ELR (cell line): Measurements from ENCODE around the gene PLPP3.

Source experiments
- DNase-seq: peaks from one replicate; pipeline ENCODE4 v3.0.0-alpha.2; 2015; ENCODE audit warnings: low read depth

The PLPP3 gene

GRCh38 chr1:56547977-56548376 lies 31.4 kb downstream of the PLPP3 start:
- no peak for DNase-seq

- no peak for DNase-seq
Measured at GRCh38 chr1:56547473-56547872, 31.9 kb downstream of the PLPP3 start.

DNA sequence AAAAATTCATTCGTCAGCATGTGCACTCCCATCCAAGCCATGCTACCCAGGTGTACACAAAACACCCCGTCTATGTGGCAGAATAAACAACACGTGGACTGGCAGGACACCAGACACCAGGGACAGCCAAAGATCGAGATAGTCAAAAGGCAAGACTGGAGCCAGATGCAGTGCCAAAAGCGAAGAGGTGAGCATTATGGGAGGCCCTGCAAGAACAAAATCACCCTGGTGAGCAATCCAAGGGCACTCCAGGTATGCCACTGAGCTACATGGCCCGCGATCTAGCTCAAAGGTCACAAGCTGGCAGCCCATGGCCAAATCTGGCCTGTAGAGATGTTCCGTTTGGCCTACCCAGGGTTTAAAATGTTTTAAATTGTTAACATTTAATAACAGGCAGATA lies 33.7 kb downstream of the PLPP3 start:
- no peak for DNase-seq

DNA sequence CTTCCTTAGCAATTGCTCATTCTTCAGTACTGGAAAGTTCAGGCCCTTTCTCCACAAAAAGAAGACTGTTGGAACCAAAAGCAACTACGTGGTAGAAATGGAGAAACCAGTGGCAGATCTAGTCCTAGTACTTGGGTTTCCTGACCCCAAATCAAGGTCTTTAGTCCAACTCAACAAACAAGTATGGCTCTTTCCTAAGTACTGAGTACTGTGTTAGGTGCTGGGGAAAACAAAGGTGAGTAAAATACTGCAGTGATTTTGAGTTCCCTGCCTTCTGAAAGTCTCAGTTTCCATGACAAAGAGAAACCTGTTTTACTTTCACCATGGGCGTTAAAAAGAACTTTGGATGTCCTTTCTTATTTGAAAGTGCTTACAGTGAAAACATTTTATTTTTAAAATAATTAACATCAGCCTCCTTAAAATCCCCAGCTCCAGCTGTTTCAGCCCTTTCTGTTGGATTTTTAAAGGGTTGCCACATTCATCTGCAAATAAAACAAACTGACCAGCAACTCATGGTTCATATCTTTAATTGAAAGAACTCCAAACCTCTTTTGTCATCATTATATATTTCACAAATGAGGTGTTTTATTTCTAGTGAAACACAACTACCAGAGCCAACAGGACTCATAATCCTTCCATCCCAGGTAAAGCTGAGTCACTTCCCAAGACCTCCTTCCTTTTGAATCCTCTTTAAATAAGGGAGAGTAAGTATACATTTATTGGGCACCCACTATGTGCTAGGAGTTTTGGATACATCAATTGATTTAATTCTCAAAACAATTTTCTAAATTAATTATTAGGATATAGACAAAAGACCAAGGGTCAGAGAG lies 35.4 kb downstream of the PLPP3 start:
- DNase-seq = no peak

DNA sequence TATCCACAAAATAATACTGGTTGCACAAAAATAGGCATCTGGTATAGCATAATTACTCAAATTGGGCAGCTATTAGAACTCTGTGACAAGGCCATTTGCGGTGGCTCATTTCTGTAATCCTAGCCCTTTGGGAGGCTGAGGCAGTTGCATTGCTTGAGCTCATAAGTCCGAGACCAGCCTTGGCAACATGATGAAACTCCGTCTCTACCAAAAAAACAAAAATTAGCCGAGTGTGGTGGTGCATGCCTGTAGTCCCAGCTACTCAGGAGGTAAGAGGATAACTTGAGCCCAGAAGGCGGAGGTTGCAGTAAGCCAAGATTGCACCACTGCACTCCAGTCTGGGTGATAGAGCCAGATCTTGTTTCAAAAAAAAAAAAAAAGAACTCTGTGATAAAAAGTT lies 36.7 kb downstream of the PLPP3 start:
- DNase-seq = no peak

- no peak for DNase-seq
Measured at GRCh38 chr1:56541408-56541807, 38.0 kb downstream of the PLPP3 start.

- no peak for DNase-seq
Measured at GRCh38 chr1:56540467-56540866, 38.9 kb downstream of the PLPP3 start.

GRCh38 chr1:56539520-56539931 lies 39.8 kb downstream of the PLPP3 start:
- no peak for DNase-seq

GRCh38 chr1:56538532-56538931 lies 40.8 kb downstream of the PLPP3 start:
- no peak for DNase-seq

GRCh38 chr1:56537660-56538059 lies 41.7 kb downstream of the PLPP3 start:
- no peak for DNase-seq

DNA sequence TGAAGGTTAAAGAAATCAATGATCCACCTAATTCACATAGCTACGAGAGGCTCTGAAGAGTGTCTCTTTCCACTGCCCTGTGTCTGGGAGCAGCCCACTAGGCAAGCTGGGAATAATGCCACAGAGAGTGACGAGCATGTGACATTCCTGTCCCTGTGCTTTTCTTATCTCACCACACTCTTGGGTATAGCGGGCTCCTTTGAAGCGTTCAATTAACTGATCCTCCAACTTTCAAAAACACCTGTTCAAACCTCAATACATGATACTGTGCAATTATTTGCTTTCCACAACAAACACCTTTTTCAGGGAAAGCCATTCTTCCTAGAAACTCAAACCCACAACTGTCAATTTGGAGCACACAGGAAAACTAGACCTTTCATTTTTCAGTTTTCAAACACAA lies 43.4 kb downstream of the PLPP3 start:
- no peak for DNase-seq

DNA sequence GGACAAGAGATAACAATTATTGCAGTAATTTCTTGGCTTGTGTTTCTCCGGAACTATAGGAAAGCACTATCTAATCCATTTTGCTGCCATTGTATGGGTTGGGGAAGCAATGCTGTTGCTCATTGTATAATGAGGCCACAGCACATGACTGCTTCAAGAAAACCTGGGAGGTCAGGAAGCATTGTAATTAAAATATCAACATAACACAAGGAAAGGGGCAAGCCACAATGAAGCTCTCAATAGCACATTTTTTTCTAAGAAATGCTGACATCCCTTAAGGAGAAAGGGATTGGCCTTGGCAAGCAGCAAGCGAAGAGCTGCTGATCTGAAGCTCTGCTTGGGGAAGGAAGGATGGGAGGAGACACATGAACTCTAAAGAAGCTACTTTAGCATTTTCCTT lies 44.0 kb downstream of the PLPP3 start:
- DNase-seq = no peak

DNA sequence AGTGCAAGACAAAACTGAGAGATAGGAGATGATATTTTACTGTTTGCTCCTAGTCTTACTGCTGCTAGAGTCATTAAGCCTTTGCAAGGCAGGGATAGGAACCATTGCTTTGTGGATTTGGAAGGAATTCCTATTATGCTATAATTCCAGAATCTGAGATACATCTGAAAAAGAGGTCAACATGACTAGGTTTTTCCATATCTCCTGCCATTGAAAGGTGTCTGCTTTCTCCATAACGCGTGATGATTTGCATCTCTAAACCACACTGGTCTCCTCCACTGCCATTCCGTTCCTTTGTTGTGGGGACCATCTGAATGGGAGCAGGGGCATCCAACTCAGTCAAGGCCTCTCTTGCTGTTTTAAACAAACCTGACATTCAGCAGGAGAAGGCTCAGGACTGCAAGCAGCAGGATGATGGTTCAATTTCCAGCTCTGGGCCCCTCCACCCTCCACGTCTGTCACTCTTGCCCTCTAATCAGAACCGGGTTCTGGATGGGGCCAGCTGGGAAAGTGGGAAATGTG lies 45.2 kb downstream of the PLPP3 start:
- no peak for DNase-seq

- no peak for DNase-seq
Measured at GRCh38 chr1:56533621-56534020, 45.7 kb downstream of the PLPP3 start.

- DNase-seq = no peak
Measured at GRCh38 chr1:56533197-56533596, 46.2 kb downstream of the PLPP3 start.

GRCh38 chr1:56532350-56532683 lies 47.0 kb downstream of the PLPP3 start:
- DNase-seq = no peak

DNA sequence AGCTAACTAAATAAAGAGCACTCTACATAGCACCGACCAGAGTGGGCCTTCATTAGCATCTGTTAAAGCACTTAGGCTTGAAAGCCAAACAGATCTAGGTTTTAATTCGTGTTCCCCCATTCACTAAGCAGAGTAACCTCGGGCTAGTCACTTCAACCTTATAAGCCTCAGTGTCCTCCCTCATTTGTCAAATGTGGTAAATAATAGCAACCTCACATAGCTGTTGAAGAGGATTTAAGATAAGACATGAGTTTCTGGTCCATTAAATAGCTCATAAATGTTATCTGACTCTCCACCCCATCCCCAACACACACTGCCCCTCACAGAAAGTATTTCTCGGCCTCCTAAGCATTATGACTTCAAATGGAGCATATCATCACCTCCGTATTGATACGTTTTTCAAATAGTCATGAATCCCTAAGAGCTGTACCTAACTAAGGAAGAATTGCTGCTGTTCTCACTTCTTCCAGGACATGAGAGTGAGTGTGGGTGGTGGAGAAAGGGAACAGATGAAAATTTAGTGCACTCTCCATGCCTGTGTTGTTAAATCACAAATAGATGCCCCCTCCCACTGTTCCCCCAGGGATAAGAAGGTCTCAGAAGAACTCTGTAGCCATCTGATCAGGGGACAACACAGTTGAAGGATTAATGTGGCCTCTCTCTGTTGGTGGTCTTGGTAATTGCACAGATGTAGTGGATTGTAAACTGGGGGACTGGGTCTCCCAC lies 47.6 kb downstream of the PLPP3 start:
- no peak for DNase-seq

GRCh38 chr1:56529801-56530200 lies 49.6 kb downstream of the PLPP3 start:
- DNase-seq = no peak

DNA sequence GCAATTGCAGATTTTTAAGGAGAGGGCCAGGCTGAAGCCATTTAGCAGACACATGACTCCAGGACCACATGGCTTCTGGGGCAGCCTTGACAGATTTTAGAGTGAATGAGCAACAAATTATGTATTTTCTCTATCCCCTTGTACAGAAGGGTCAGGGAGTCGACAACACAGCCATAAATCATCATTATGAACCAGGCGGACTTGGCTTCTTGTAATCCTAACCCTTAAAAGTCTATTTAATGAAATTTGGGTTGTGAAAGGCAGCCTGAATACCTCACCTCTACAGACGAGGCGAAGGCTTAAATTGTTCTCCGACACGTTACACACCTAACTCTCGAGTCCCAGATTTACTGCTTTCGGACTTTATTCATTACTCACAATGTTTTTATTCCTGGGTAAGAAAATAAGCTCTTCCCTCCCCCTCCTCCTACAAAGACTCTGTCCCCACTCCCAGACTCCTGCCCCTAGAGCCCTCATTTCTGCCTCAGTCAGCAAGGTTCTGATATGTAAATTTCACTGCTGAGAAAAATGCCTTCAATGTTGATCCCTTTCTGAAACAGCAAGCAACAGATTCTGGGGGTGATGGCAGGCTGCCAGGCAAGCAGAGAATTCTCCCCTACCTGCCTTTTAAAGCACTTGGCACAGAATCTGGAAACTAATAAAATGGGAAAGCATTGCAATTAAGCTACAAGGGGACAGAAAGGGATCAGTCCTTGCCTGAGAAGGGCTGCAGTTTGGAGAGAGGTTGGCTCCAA lies 51.6 kb downstream of the PLPP3 start:
- DNase-seq = no peak

- peak; percentile 38 for DNase-seq
Measured at GRCh38 chr1:56526571-56527174, 52.7 kb downstream of the PLPP3 start.

- peak; percentile 76 for DNase-seq
Measured at GRCh38 chr1:56525489-56526041, 53.8 kb downstream of the PLPP3 start.

DNA sequence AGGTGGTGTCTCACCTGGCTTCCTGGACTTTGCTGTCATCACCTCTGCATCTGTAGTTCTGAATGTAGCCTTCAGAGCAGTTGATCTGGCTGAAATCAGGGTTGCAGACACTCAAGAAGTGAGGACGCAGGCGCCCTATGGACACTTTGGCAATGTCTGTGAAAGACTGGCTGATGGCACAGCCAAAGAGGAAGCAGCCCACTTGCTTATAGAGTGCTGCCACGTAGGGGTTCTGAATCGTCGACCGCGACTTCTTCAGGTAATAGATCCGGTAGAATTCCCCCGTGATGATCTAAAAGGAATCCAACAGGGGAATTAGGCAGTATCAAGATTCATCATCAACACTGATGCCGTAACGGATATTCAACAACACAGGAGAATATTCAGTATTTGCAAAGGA lies 55.1 kb downstream of the PLPP3 start:
- no peak for DNase-seq
